IPS-18a (cell line): Measurements from ENCODE around the gene SH3BP5.

Experiments
- H3K27ac ChIP-seq: one replicate; pipeline ENCODE4 v1.5.1; 2013; ENCODE audit warnings: low read length
- H3K27me3 ChIP-seq: one replicate; pipeline ENCODE4 v1.6.1; 2013; ENCODE audit warnings: mild to moderate bottlenecking, low read length; ENCODE audit not compliant: control insufficient read depth, insufficient read depth
- H3K36me3 ChIP-seq: one replicate; pipeline ENCODE4 v1.6.1; 2013; ENCODE audit warnings: low read depth, low read length; ENCODE audit not compliant: control insufficient read depth
- H3K4me1 ChIP-seq: one replicate; pipeline ENCODE4 v1.6.1; 2013; ENCODE audit warnings: low read depth, low read length; ENCODE audit not compliant: control insufficient read depth
- H3K4me3 ChIP-seq: one replicate; pipeline ENCODE4 v1.5.1; 2013; ENCODE audit warnings: low read length
- H3K9ac ChIP-seq: one replicate; pipeline ENCODE4 v1.6.1; 2013; ENCODE audit warnings: mild to moderate bottlenecking, low read length, moderate library complexity
- H3K9me3 ChIP-seq: one replicate; pipeline ENCODE4 v1.6.1; 2013; ENCODE audit warnings: low read depth, low read length; ENCODE audit not compliant: control insufficient read depth

SH3BP5 gene

DNA sequence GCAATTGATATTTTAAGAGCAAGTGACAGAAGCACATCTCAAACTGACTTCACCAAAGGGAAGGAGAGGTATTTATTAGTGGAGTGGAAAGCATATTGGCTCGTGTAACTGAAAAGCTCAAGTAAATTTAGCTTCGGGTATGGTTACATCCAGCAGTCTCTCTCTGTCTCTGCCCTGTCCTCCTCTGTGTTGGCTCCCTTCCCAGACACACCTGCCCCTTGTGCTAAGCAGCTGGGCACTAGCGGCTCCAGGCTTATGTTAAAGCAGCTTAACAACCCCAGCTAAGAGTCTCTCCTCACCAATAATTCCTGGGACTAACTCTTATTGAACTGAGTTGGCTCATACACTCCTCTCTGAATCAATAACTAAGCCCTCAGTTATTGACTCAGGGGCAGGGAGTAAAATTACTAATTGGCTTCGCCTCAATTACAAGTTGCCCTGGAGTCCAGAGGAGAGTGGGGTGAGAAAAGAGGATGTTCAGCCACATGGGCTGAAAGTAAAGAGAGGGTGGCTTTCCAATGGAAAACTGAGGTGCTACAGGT lies 12.8 kb upstream of the SH3BP5 start:
- H3K9ac ChIP-seq = no peak overlapping the region
- peaks cover 2% of the 10 kb centered on the region for H3K4me1 ChIP-seq
- H3K4me3 ChIP-seq = no peak overlapping the region
- H3K9me3 ChIP-seq = no peaks in the 10 kb centered on the region
- H3K27me3 ChIP-seq = no peaks in the 10 kb centered on the region
- H3K27ac ChIP-seq = no peak overlapping the region
- H3K36me3 ChIP-seq = no peaks in the 10 kb centered on the region

GRCh38 chr3:15342945-15343344 lies 10.6 kb upstream of the SH3BP5 start:
- Histone ChIP-seq H3K4me3 (no peak overlapping the region), H3K9me3 (no peaks in the 10 kb centered on the region), H3K27me3 (no peaks in the 10 kb centered on the region), H3K9ac (no peak overlapping the region), H3K27ac (no peak overlapping the region), H3K4me1 (no peaks in the 10 kb centered on the region), H3K36me3 (no peaks in the 10 kb centered on the region)

DNA sequence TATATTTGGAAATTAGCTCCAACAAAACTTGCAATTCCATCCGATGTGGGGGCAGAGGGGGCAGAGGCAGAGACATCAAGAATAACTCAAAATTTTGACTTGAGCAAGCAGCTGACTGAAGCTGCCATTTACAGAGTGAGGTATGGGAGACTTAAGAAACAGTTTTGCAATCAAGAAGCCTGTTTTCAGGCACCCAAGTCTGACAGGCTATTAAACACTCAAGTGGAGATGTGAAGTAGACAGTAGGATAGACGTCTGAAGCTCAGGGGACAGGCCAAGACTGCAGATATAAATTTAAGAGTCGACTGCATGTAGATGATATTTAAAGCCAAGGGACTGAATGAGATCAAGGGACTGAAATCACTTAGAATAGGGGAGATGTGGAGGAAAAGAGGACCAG lies 9.9 kb upstream of the SH3BP5 start:
- H3K9me3 ChIP-seq = no peaks in the 10 kb centered on the region
- H3K9ac ChIP-seq = no peak overlapping the region
- H3K4me1 ChIP-seq = no peaks in the 10 kb centered on the region
- H3K4me3 ChIP-seq = no peak overlapping the region
- H3K36me3 ChIP-seq = no peaks in the 10 kb centered on the region
- no peak overlapping the region for H3K27ac ChIP-seq
- H3K27me3 ChIP-seq = no peaks in the 10 kb centered on the region

DNA sequence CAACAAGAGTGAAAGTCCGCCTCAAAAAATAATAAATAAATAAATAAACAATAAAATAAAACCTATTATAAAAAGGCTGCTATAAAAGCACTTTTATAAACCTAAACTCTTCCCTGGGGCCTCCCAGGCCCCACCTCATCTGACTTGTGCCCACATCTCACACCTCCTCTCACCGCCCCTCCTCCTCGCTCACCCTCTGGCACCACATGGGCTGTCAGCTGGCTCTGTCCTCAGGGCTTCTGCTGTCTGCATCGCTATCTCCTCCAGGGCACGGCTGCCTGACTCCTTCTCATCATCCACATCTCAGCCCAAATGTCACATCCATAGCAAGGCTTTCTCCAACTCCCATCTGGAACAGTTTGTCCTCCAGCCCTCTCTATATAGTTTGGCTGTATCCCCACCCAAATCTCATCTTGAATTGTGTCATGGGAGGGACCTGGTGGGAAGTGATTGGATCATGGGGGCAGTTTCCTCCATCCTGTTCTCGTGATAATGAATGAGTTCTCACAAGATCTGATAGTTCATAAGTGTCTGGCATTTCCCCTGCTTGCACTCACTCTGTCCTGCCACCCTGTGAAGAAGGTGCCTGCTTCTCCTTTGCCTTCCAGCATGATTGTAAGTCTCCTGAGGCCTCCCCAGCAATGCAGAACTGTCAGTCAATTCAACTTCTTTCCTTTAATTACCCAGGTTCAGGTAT lies 8.8 kb upstream of the SH3BP5 start:
- Histone ChIP-seq H3K4me1 (no peaks in the 10 kb centered on the region), H3K27me3 (no peaks in the 10 kb centered on the region), H3K4me3 (no peak overlapping the region), H3K36me3 (no peaks in the 10 kb centered on the region), H3K9ac (no peak overlapping the region), H3K9me3 (no peaks in the 10 kb centered on the region), H3K27ac (no peak overlapping the region)

GRCh38 chr3:15339786-15340215 lies 7.4 kb upstream of the SH3BP5 start:
- H3K4me1 ChIP-seq = no peaks in the 10 kb centered on the region
- H3K27ac ChIP-seq = no peak overlapping the region
- no peak overlapping the region for H3K9ac ChIP-seq
- no peaks in the 10 kb centered on the region for H3K36me3 ChIP-seq
- H3K27me3 ChIP-seq = no peaks in the 10 kb centered on the region
- no peak overlapping the region for H3K4me3 ChIP-seq
- H3K9me3 ChIP-seq = no peaks in the 10 kb centered on the region

- Histone ChIP-seq H3K4me1 (no peaks in the 10 kb centered on the region), H3K4me3 (no peak overlapping the region), H3K36me3 (no peaks in the 10 kb centered on the region), H3K27me3 (peaks cover under 1% of the 10 kb centered on the region), H3K9me3 (no peaks in the 10 kb centered on the region), H3K27ac (no peak overlapping the region), H3K9ac (no peak overlapping the region)
These were observed 6.6 kb upstream of the SH3BP5 start for GRCh38 chr3:15339001-15339400.

GRCh38 chr3:15337963-15338362 lies 5.6 kb upstream of the SH3BP5 start:
- Histone ChIP-seq H3K27ac (no peak overlapping the region), H3K9me3 (no peaks in the 10 kb centered on the region), H3K36me3 (no peaks in the 10 kb centered on the region), H3K27me3 (peaks cover 11% of the 10 kb centered on the region), H3K4me3 (no peak overlapping the region), H3K4me1 (peaks cover 3% of the 10 kb centered on the region), H3K9ac (no peak overlapping the region)

DNA sequence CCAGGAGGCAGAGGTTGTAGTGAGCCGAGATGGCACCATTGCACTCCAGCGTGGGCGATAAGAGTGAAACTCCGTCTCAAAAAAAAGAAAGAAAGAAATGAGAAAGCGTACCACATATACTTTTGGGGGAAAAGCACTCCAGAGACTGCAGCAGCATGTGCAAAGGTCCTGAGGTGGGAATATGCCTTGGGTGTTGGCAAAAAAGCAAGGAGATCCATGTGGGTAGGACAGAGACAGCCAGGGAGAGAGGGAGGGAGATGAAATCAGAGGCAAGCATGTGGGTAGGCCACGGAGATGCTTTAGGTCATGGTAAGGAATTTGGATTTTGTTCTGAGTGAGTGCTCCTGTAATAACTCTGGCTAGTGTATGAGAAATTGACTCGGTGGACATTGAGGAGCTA lies 3.7 kb upstream of the SH3BP5 start:
- Histone ChIP-seq H3K4me1 (peaks cover 9% of the 10 kb centered on the region), H3K27me3 (peaks cover 23% of the 10 kb centered on the region), H3K9me3 (no peaks in the 10 kb centered on the region), H3K9ac (no peak overlapping the region), H3K36me3 (no peaks in the 10 kb centered on the region), H3K27ac (no peak overlapping the region), H3K4me3 (no peak overlapping the region)

- H3K9me3 ChIP-seq = no peaks in the 10 kb centered on the region
- peaks cover 5% of the 10 kb centered on the region for H3K36me3 ChIP-seq
- peaks cover 27% of the 10 kb centered on the region for H3K27me3 ChIP-seq
- H3K9ac ChIP-seq = no peak overlapping the region
- no peak overlapping the region for H3K4me3 ChIP-seq
- peaks cover 17% of the 10 kb centered on the region for H3K4me1 ChIP-seq
- no peak overlapping the region for H3K27ac ChIP-seq
These were observed 1.5 kb upstream of the SH3BP5 start for GRCh38 chr3:15333956-15334263.

DNA sequence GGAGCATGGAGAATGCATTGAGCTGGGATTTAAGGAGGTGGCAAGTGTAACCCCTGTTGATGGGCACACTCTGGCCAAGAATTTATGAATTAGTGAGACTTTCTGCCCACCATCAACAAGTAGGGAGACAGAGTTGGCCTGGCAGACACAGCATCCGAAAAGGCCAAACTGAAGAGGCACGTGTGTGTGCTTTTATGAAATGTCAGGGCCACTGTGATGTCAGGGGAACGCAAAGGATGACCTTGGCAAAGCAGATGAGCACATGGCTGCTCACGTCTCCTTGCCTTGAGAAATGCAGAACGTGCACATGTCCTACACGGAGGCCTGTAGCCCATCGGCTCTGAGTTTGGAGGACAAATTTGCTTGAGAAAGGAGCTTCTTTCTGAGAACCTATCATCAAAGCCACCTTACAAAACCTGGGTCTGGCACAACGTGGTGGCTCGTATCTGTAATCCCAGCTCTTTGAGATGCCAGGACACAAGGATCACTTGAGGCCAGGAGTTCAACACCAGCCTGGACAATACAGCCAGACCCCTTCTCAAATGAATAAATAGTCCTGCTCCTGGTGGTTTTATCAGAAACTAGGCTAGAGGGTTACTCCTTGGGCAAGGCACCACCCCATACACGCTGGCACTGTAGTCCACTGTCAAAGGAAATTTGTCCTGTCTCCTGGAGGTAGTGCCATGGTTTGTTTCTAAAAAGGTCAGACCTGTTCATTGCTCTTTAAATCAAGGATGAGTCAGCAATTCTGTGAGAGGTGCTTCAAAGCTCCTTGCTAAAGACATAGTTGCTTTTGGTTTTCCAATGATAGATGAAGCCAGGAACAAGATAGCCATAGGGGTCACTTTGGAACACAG lies 941 bp upstream of the SH3BP5 start:
- peaks cover 27% of the 10 kb centered on the region for H3K27me3 ChIP-seq
- H3K4me1 ChIP-seq = peaks cover 17% of the 10 kb centered on the region
- H3K27ac ChIP-seq = no peak overlapping the region
- no peaks in the 10 kb centered on the region for H3K9me3 ChIP-seq
- H3K9ac ChIP-seq = peak overlapping the region; percentile 31
- H3K36me3 ChIP-seq = peaks cover 5% of the 10 kb centered on the region
- H3K4me3 ChIP-seq = peak overlapping the region; percentile 63

- Histone ChIP-seq H3K27me3 (peaks cover 27% of the 10 kb centered on the region), H3K36me3 (peaks cover 5% of the 10 kb centered on the region), H3K4me1 (peaks cover 17% of the 10 kb centered on the region), H3K9me3 (no peaks in the 10 kb centered on the region), H3K9ac (peak overlapping the region; percentile 60), H3K4me3 (peak overlapping the region; percentile 63), H3K27ac (no peak overlapping the region)
These were observed 581 bp downstream of the SH3BP5 start for GRCh38 chr3:15331606-15332404.
